ENCODE measurements around the gene SLC26A4.

- TF ChIP-seq, protein P1, sequence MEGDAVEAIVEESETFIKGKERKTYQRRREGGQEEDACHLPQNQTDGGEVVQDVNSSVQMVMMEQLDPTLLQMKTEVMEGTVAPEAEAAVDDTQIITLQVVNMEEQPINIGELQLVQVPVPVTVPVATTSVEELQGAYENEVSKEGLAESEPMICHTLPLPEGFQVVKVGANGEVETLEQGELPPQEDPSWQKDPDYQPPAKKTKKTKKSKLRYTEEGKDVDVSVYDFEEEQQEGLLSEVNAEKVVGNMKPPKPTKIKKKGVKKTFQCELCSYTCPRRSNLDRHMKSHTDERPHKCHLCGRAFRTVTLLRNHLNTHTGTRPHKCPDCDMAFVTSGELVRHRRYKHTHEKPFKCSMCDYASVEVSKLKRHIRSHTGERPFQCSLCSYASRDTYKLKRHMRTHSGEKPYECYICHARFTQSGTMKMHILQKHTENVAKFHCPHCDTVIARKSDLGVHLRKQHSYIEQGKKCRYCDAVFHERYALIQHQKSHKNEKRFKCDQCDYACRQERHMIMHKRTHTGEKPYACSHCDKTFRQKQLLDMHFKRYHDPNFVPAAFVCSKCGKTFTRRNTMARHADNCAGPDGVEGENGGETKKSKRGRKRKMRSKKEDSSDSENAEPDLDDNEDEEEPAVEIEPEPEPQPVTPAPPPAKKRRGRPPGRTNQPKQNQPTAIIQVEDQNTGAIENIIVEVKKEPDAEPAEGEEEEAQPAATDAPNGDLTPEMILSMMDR (IDR thresholded peaks at IDR 0.05; ENCODE audit: insufficient read depth, low read length, poor library complexity, severe bottlenecking), result no peak
- TF ChIP-seq EZH2phosphoT487 (conservative IDR thresholded peaks at IDR 0.05; ENCODE audit: low read length), result no peak
These were observed 85.4 kb downstream of the SLC26A4 start for GRCh38 chr7:107746006-107746405.

Measured in SU-DHL-6 (cell line).